Measurements from ENCODE around the gene ZNF689.

DNA sequence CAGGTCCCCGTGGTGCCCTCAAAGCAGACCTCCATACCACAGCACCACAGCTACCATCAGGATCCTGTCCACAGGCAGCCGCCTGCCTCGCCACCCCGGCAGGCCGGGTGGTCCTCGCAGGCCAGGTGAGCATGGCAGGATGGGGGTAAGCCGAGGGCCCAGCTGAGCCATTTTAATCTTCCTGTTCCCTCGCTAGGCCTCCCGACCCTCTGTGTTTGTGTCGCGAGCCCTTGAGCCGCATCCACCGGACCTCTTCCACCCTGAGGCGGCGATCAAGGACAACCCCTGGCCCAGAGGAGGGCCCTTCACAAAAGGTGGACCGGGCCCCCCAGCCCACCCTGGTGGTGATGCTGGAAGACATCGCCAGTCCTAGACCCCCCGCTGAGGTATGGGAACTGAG lies 42.5 kb upstream of the ZNF689 start:
- TF ChIP-seq, protein P1, sequence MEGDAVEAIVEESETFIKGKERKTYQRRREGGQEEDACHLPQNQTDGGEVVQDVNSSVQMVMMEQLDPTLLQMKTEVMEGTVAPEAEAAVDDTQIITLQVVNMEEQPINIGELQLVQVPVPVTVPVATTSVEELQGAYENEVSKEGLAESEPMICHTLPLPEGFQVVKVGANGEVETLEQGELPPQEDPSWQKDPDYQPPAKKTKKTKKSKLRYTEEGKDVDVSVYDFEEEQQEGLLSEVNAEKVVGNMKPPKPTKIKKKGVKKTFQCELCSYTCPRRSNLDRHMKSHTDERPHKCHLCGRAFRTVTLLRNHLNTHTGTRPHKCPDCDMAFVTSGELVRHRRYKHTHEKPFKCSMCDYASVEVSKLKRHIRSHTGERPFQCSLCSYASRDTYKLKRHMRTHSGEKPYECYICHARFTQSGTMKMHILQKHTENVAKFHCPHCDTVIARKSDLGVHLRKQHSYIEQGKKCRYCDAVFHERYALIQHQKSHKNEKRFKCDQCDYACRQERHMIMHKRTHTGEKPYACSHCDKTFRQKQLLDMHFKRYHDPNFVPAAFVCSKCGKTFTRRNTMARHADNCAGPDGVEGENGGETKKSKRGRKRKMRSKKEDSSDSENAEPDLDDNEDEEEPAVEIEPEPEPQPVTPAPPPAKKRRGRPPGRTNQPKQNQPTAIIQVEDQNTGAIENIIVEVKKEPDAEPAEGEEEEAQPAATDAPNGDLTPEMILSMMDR (conservative IDR thresholded peaks at IDR 0.05; ENCODE audit: low read depth, low read length), result no peak
- TF ChIP-seq SMC3 (IDR thresholded peaks at IDR 0.05; ENCODE audit: low read depth, low read length) (no peak), POLR2A (IDR thresholded peaks at IDR 0.05; ENCODE audit: low read depth, low read length) (no peak), MAFK (IDR thresholded peaks at IDR 0.05; ENCODE audit: low read depth, low read length) (no peak), CEBPB (IDR thresholded peaks at IDR 0.05; ENCODE audit: low read depth, low read length) (no peak), RFX5 (IDR thresholded peaks at IDR 0.05; ENCODE audit: low read depth, low read length) (no peak), RAD21 (IDR thresholded peaks at IDR 0.05; ENCODE audit: low read length) (no peak), USF2 (IDR thresholded peaks at IDR 0.05; ENCODE audit: low read depth, low read length) (no peak), MXI1 (IDR thresholded peaks at IDR 0.05; ENCODE audit: borderline replicate concordance, low read depth, low read length) (no peak), FOS (IDR thresholded peaks at IDR 0.05; ENCODE audit: low read depth, low read length) (no peak), CHD1 (IDR thresholded peaks at IDR 0.05; ENCODE audit: low read depth, low read length) (no peak), RCOR1 (IDR thresholded peaks at IDR 0.05; ENCODE audit: insufficient replicate concordance, low read length) (no peak), NFE2L2 (IDR thresholded peaks at IDR 0.05; ENCODE audit: low read depth, low read length) (no peak)
- TF ChIP-seq, protein P2, sequence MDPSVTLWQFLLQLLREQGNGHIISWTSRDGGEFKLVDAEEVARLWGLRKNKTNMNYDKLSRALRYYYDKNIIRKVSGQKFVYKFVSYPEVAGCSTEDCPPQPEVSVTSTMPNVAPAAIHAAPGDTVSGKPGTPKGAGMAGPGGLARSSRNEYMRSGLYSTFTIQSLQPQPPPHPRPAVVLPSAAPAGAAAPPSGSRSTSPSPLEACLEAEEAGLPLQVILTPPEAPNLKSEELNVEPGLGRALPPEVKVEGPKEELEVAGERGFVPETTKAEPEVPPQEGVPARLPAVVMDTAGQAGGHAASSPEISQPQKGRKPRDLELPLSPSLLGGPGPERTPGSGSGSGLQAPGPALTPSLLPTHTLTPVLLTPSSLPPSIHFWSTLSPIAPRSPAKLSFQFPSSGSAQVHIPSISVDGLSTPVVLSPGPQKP (IDR thresholded peaks at IDR 0.05; ENCODE audit: borderline replicate concordance, low read depth, low read length), result no peak

Data from IMR-90 (cell line).